Bronchial epithelial cell (primary cell): ENCODE data around the gene SLC13A5. TPM values are rescaled to one million over a fixed set of nuclear protein-coding genes. Genes with fewer than 3 reads are reported as not detected.

Source experiments
- DNase-seq: peaks from one replicate; pipeline ENCODE4 v3.0.0-alpha.2; 2010; ENCODE audit warnings: low read depth
- FAIRE-seq: peaks from 2 replicates; lab custom pipeline; 2011; peaks lifted over from hg19 to GRCh38; lab: Jason Lieb, UNC
- H3K27me3 ChIP-seq: 2 replicates; pipeline ENCODE4 v1.5.1; 2011; ENCODE audit warnings: low read length; ENCODE audit not compliant: control insufficient read depth, insufficient read depth
- H3K36me3 ChIP-seq: 2 replicates; pipeline ENCODE4 v1.5.1; 2011; ENCODE audit warnings: low read length; ENCODE audit not compliant: control insufficient read depth, insufficient read depth
- H3K4me3 ChIP-seq: 2 replicates; pipeline ENCODE4 v1.5.1; 2011; ENCODE audit warnings: mild to moderate bottlenecking, low read depth, low read length, control low read depth
- CTCF ChIP-seq: IDR thresholded peaks from 2 replicates; pipeline ENCODE4 v1.5.1; 2011; ENCODE audit warnings: mild to moderate bottlenecking, moderate library complexity, low read length, control low read depth, inconsistent platforms; ENCODE audit not compliant: insufficient read depth, severe bottlenecking
- total RNA-seq: library from RNA; depleted of rRNA; stranded (reverse); fragments of >200 nt; gene quantifications from 2 replicates; pipeline ENCODE4 v1.2.1, GENCODE V29; 2014

Gene SLC13A5
- total RNA-seq, 1 donor from 2014 or later, result 0.53 TPM

GRCh38 chr17:6711081-6711674, 2.0 kb downstream of the SLC13A5 start:
- FAIRE-seq (no peak), DNase-seq (no peak)
- no peak for TF ChIP-seq CTCF
- Histone ChIP-seq H3K27me3 (peaks cover 1% of the 10 kb centered on the region), H3K4me3 (no peak overlapping the region), H3K36me3 (no peaks in the 10 kb centered on the region)

- Histone ChIP-seq H3K27me3 (peaks cover 2% of the 10 kb centered on the region), H3K4me3 (no peak overlapping the region), H3K36me3 (no peaks in the 10 kb centered on the region)
- FAIRE-seq (no peak), DNase-seq (no peak)
- TF ChIP-seq CTCF, result no peak
Measured at GRCh38 chr17:6710317-6710716, 2.9 kb downstream of the SLC13A5 start.

GRCh38 chr17:6708357-6708961, 4.7 kb downstream of the SLC13A5 start:
- Histone ChIP-seq H3K27me3 (peaks cover 2% of the 10 kb centered on the region), H3K4me3 (no peak overlapping the region), H3K36me3 (no peaks in the 10 kb centered on the region)
- TF ChIP-seq CTCF, result no peak
- no peak for FAIRE-seq
- DNase-seq, result no peak

GRCh38 chr17:6706996-6707395, 6.2 kb downstream of the SLC13A5 start:
- H3K36me3 ChIP-seq, result no peaks in the 10 kb centered on the region
- DNase-seq (no peak), FAIRE-seq (no peak)
- TF ChIP-seq CTCF, result no peak
- H3K27me3 ChIP-seq, result peaks cover 2% of the 10 kb centered on the region
- H3K4me3 ChIP-seq, result no peak overlapping the region

- FAIRE-seq (no peak), DNase-seq (no peak)
- no peak overlapping the region for H3K4me3 ChIP-seq
- H3K27me3 ChIP-seq, result peaks cover 2% of the 10 kb centered on the region
- TF ChIP-seq CTCF, result no peak
- H3K36me3 ChIP-seq, result no peaks in the 10 kb centered on the region
Measured at GRCh38 chr17:6706499-6706898, 6.7 kb downstream of the SLC13A5 start.
